Erythroblast (primary cell): ENCODE data around the gene MEGF11.

Experiments used
- DNase-seq, 2 experiments: peaks; one replicate each; lab custom pipeline; 2025; lab: John Stamatoyannopoulos, UW
- GATA1 ChIP-seq: IDR thresholded peaks from 2 replicates; pipeline ENCODE4 v1.6.1; 2011; ENCODE audit warnings: low read depth, mild to moderate bottlenecking, control low read depth, low read length, moderate library complexity
- POLR2A ChIP-seq: IDR thresholded peaks from 2 replicates; pipeline ENCODE4 v1.6.1; 2011; ENCODE audit warnings: mild to moderate bottlenecking, low read length

MEGF11 gene

DNA sequence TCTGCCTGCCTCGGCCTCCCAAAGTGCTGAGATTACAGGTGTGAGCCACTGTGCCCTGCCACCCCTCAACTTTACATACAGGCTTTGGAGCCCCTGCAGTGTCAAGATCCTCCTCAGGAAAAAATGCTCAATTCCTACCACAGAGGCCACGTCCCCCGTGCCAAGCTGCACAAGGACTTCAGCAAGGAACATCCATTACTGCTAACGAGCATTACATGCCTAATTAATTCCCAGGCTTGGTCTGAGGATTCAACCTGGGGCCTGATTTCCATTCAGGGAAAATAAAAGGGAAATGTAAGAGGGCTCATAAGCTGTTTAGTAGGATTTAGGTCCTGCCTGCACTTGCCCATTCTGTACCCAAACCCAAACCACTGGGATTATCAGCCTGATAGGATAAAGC is 222.9 kb downstream of the MEGF11 start:
- no peak for DNase-seq
- TF ChIP-seq GATA1 (no peak), POLR2A (no peak)

DNA sequence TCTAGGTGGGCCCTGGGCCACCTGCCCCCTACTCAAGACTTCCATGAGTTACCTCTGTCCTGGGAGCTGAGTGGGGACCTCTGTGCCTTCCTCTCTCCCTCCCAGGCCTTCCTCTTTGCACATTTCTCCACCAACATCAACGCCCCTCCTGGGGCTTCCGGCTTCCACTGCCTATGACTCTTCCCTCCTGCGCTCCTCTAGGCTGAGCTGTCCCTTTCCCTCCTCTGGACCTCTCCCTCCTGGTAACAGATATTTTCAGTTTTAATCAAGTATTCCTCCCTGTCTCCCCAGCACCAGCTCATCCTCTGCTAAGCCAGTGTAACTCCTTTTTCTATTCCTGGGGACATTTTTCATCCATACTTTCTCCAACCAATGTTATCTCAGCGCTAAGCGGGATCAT is 223.9 kb downstream of the MEGF11 start:
- DNase-seq, result no peak
- TF ChIP-seq POLR2A, result no peak
- no peak for TF ChIP-seq GATA1

DNA sequence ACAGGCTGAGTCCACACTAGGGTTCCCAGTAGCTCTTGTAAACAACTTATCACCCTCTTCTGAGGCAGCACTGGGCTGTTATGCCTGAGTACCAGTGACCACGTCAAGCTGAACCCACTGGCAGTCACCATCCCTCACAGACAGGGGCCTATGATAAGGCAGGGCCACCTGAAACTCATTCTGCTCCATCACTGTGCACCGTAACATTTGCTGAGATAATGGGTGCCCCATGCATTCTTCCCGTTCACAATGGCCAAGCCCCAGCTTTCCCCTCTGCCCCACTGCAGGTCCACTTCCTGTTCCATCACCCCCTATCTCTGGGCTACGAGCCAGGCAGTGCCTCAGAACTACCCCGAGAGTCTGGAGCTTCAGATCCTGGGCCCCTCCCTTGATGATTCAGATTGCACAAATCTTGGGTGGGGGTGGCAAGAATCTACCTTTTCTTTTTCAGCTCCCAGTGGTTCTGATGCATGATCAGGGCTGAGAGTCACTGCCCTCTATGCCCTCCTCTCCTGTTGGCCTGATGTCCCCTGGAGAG is 226.2 kb downstream of the MEGF11 start:
- no peak for TF ChIP-seq POLR2A
- no peak for TF ChIP-seq GATA1
- DNase-seq, result no peak

DNA sequence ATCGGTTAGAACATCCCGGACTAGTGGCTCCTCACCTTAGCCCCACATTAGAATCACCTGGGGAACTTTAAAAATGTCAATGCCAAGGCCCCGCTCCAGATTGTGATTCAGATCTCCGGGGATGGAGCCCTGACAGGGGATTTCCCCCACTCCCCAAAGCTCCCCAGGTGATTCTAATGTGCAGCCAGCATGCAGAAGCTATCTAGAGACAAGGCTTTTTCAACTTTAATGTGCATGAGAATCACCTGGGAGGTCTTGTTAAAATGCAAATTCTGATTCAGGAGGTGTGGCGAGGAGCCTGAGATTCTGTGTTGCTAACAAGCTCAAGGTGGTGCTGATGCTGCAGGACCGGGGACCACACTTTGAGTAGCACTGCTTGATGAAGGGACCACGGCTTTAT is 227.6 kb downstream of the MEGF11 start:
- DNase-seq, result no peak
- no peak for TF ChIP-seq GATA1
- TF ChIP-seq POLR2A, result no peak

DNA sequence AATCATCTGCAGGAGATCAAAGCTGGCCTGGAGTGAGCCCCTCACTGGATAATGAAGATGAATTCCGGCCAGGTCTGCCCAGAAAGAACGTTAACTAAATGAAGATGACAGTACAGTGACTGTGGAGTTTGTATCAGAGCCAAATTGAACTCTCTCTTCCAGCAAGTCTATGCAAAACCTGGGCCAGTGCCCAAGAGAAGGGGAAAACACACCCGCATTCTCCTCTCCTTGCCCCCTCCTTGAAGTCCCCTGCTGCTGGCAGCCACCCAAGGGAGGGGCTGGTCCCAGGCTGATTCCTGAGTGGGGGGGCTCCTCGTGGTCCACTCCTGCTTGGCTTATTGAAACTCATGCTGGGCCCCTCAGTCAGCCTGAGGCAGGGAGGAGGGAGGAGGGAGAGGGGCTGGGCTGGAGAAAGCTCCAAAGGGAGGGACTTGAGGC is 228.5 kb downstream of the MEGF11 start:
- DNase-seq, result no peak
- no peak for TF ChIP-seq POLR2A
- no peak for TF ChIP-seq GATA1

DNA sequence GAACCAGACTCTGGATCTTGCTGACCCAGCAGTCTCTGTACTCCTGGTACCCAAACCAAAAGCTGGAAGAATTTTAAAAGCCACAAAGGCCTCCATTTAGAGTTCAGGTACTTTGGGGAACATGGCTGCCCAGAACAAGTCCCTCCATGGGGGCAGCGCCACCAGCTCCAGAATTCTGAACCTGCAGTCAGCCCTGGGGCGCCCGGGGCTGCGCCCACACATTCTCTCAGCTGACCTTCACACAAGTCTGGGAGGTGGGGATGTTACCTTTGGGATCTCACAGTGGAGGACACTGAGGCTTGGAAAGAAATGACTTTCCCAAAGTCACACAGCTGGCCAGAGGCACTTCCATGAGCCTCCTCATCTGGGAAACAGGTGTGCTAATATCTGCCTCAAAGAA is 229.4 kb downstream of the MEGF11 start:
- DNase-seq, result no peak
- no peak for TF ChIP-seq POLR2A
- TF ChIP-seq GATA1, result no peak

DNA sequence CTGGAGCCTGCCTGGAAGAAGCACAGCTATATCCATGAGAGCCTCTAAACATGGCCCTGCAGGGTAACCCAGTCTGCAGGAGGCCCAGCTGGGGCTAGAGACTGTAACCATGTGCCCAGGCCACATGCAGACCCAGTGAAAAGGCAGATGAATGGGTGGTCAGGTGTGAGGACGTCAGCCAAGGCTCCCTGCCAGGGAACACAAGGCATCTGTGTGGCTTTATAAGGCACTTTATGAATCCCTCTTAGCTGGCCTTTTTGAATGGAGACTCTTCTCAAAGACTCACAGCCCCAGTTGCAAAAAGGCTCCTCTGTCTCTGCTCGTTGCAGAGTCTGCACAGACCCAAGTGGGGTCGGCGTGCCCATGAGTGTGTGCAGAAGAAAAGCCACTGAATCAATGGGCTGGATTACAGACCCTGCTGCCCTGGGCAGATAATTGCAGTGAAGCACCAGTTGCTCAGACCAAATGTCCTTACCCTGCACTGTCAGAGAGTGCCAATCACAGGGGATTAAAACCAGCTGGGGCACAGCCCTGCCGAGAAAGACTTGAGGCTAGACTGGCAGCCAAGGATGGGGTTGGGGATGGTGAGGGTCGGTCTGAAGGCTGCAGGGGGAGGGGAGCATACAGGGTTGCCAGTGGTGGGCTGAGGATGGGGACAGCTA is 230.1 kb downstream of the MEGF11 start:
- no peak for TF ChIP-seq POLR2A
- TF ChIP-seq GATA1, result no peak

DNA sequence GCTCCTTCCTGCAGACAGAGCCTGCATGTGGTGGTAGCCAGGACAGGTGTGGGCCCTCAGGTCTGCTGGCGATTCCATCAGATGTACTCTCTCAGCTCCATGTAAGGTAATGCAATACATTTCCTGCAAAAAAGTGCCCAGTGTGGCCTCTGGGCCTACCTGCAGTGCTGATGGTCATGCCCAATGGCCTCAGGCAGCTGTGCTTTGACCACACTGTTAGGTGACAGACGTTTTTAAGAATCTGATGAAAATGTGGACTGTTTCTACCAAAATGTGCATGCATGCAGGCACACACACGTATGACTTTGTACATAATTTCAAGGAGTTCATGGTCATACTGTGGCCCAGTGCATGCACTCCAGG is 231.4 kb downstream of the MEGF11 start:
- no peak for TF ChIP-seq GATA1
- TF ChIP-seq POLR2A, result no peak

More for the DNA sequence above, 230.1 kb downstream of the MEGF11 start:
- no peak for DNase-seq

DNA sequence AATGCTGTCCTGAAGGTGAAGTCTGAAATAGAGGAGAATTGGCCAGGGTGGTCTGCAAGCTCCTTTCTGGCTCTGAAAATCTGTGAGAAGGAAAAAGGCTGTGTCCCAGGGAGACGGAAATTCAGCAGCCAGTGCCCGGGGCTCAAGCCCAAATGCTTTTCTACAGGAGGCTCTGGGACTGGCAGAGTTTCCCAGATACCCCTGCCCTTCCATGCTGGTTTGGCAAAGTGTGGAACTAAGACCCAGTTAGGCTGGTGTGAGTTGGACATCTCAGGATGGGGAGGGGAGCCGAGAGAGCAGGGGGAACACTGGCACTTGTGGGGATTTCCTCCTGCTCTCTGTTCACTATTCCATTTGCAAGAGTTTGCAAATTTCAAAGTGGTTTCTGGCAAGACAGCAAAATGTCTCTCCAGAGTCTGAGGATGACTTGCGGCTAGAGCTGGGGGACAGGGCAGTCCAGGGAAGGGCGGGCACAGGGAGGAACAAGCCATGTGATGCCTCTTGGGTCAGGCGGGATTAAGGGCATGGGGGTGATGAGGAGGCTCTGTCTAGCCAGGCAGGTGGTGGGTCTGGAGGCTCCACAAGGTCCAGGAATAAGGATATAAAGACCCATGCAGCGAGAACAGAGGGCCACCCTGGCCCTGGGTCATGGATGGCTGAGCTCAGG is 231.9 kb downstream of the MEGF11 start:
- TF ChIP-seq POLR2A (no peak), GATA1 (no peak)
- DNase-seq, result no peak

More for the DNA sequence above, 231.4 kb downstream of the MEGF11 start:
- no peak for DNase-seq

DNA sequence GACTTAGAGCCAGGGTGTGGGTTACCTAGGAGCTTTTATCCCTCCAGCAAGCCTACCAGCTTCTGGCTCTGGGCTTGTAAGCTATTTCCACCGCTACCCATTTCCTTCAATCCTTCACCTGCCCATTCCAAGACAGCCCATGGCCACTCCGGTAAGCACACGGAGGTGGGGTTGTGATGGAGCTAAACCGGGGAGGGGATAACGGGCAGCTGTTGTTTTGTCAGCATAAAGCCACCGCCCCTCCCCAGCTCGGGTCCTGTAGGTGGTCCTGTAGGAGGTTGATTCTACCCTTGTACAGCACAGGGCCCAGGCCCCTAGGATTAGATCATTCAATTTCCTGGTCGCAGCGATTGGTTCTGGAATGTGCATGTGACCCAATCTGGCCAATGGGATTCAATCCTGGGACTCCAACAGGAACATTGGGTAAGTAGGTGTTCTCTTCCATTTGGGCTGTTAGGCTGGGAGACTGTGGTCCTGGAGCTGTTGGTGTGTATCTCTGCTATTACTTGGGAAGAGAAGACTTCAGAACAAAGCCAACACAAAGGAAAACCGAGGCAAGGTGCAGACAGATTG is 233.6 kb downstream of the MEGF11 start:
- no peak for DNase-seq
- no peak for TF ChIP-seq POLR2A
- no peak for TF ChIP-seq GATA1

DNA sequence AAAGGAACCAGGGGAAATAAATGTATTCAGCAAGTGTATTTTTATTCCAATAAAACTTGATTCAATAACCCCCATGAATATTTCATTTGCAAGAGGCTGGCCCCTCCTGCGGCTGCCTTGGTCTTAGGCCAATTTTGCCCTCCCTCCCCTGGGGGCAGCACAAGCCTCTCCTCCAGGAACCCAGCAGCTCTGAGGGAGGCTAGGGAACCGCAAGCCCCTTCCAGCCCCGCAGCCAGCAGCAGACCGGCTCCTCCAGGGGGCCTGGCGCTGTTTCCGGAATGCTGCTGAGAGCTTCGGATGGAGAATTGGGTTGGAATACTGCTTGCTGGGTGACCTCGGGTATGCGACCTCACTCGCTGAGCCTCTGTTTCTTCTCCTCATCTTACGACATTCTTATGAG is 234.2 kb downstream of the MEGF11 start:
- DNase-seq, result no peak
- TF ChIP-seq GATA1 (no peak), POLR2A (no peak)

DNA sequence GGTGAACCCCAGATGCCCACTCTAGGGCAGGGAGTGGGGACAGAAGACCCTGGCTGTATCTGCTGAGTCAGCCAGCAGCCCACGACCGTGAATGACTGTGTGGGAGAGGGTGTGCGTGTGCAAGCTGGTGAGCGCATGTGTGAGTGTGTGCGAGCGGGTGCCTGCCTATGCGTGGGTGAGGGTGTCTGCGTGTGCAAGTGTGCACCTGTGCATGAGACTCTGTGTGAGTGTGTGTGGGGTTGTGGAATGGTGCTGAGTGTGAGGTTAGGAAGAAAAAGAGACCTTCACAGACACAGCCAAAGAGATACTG is 235.1 kb downstream of the MEGF11 start:
- TF ChIP-seq POLR2A (no peak), GATA1 (no peak)
- DNase-seq, result no peak

DNA sequence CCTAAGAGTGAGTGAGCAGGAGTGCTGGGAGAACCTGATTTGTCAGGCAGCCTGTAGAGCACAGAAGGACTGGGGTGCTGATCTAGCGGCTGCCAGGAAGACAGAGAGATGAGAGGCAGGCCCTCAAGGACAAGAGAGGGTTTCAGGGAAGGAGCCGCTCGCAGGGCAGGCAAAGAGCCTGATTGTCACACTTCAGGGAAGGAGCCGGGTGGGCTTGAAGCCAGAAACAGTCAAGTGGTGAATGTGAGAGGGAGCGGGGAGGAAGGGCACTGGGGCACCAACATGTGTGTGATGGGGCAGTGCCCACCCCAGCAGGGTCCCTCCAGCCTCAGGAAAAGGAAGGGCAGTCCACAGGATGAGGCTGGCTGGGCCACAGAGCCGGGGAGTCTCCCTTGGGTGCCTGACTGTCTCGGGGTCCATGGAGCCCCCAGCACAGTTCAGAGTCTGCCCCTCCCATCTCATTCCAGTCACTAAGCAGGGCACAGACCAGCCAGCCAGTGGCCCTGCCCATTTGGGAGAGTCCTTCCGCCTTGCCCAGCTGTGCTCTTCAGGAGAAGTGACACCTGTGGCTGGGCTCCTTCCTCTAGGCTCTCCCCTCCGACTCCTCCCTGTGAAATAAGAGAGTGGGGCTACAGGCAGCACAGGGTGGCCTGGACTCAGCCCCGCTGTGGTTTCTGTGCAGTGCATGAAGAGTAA is 235.6 kb downstream of the MEGF11 start:
- DNase-seq, result no peak
- TF ChIP-seq POLR2A (no peak), GATA1 (no peak)

DNA sequence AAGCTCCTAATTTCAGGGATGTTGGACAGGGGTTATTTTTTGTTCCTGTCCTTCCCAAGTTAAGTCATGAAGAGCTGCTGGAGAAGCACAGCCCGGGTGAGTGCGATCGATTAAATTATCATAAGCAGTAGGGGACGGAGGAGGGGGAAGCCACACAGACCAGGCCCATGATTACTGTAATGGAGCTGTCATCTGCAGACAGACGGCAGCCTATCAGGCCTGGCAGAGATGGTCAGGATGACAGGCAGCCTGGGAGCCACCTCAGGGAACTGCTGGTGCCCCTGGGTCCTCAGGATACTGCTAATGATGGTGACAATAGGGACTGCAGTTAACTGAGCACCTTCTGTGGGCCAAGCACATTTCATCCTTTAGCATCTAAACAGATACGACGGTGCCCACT is 236.6 kb downstream of the MEGF11 start:
- TF ChIP-seq POLR2A (no peak), GATA1 (no peak)

More for the DNA sequence above, 236.6 kb downstream of the MEGF11 start:
- no peak for DNase-seq
